CD4-positive, alpha-beta T cell treated with Interleukin-1 beta for 1 hour (primary cell): ENCODE results near the gene DGAT2L6.
A peak's percentile ranks its signal among the peaks of the same experiment; 100 is the strongest.

ENCODE experiments used
- DNase-seq, 2 donors: peaks; one replicate each; pipeline ENCODE4 v3.0.0-alpha.2; 2020 to 2022

DGAT2L6 gene

GRCh38 chrX:70176938-70177533 lies at the start of gene DGAT2L6:
Gene DGAT2L6 (plus strand): TSS chrX:70177483. CDS start chrX:70177583, 100 bp downstream.
- no peak for DNase-seq

- no peak for DNase-seq
These were observed 49.2 kb upstream of the DGAT2L6 start for GRCh38 chrX:70128071-70128470.

- DNase-seq = no peak
These were observed 47.5 kb upstream of the DGAT2L6 start for GRCh38 chrX:70129816-70130215.

GRCh38 chrX:70132224-70132623 lies 45.1 kb upstream of the DGAT2L6 start:
- no peak for DNase-seq

GRCh38 chrX:70132877-70133302 lies 44.4 kb upstream of the DGAT2L6 start:
- DNase-seq = no peak

- DNase-seq = peak; percentile 85 to 87
These were observed 43.8 kb upstream of the DGAT2L6 start, which contains the start of gene IGBP1 for GRCh38 chrX:70133303-70134115. Gene IGBP1 (plus strand): TSS chrX:70133447. CDS start chrX:70133948, 501 bp downstream.

GRCh38 chrX:70134116-70134477 lies 43.2 kb upstream of the DGAT2L6 start:
- no peak for DNase-seq

- no peak for DNase-seq
These were observed 38.7 kb upstream of the DGAT2L6 start for GRCh38 chrX:70138622-70139021.

GRCh38 chrX:70139736-70140135 lies 37.5 kb upstream of the DGAT2L6 start:
- DNase-seq = no peak

- DNase-seq = no peak
These were observed 35.9 kb upstream of the DGAT2L6 start for GRCh38 chrX:70141373-70141772.

GRCh38 chrX:70166601-70167590 lies 10.4 kb upstream of the DGAT2L6 start:
- DNase-seq = no peak

GRCh38 chrX:70168238-70169188 lies 8.8 kb upstream of the DGAT2L6 start:
- no peak for DNase-seq

- no peak for DNase-seq
These were observed 8.0 kb upstream of the DGAT2L6 start for GRCh38 chrX:70169281-70169680.

GRCh38 chrX:70171624-70172023 lies 5.7 kb upstream of the DGAT2L6 start:
- DNase-seq = no peak

- no peak for DNase-seq
These were observed 5.1 kb upstream of the DGAT2L6 start for GRCh38 chrX:70172221-70172620.

- DNase-seq = no peak
These were observed 4.3 kb upstream of the DGAT2L6 start for GRCh38 chrX:70172964-70173363.

GRCh38 chrX:70174754-70175153 lies 2.5 kb upstream of the DGAT2L6 start:
- DNase-seq = no peak

GRCh38 chrX:70175338-70175737 lies 1.9 kb upstream of the DGAT2L6 start:
- no peak for DNase-seq

GRCh38 chrX:70183091-70183490 lies 5.8 kb downstream of the DGAT2L6 start:
- DNase-seq = no peak

GRCh38 chrX:70190225-70190624 lies 12.9 kb downstream of the DGAT2L6 start:
- DNase-seq = no peak

- DNase-seq = peak; percentile 47 to 69
These were observed 19.9 kb downstream of the DGAT2L6 start for GRCh38 chrX:70196961-70197720.
